GM12878 (cell line): ENCODE results near the gene GPC5.

Experiments
- EGR1 ChIP-seq, 2 experiments: IDR thresholded peaks; 1 replicate in 1 of 2; 2 replicates in 1 of 2; pipeline ENCODE4 v1.6.1; 2011 to 2012; ENCODE audit warnings: low read depth in 2 of 2, low read length in 2 of 2, borderline replicate concordance in 1 of 2, mild to moderate bottlenecking in 1 of 2, moderate library complexity in 1 of 2
- POU2F2 ChIP-seq: IDR thresholded peaks from 3 replicates; pipeline ENCODE4 v1.6.1; 2011; ENCODE audit warnings: low read depth, mild to moderate bottlenecking, low read length, borderline replicate concordance
- REST ChIP-seq: IDR thresholded peaks from 2 replicates; pipeline ENCODE4 v1.6.1; 2012; ENCODE audit warnings: mild to moderate bottlenecking, low read depth, low read length
- SPI1 ChIP-seq: IDR thresholded peaks from 2 replicates; pipeline ENCODE4 v1.6.1; 2011; ENCODE audit warnings: low read depth, mild to moderate bottlenecking, low read length, moderate library complexity, borderline replicate concordance; ENCODE audit not compliant: insufficient read depth

DNA sequence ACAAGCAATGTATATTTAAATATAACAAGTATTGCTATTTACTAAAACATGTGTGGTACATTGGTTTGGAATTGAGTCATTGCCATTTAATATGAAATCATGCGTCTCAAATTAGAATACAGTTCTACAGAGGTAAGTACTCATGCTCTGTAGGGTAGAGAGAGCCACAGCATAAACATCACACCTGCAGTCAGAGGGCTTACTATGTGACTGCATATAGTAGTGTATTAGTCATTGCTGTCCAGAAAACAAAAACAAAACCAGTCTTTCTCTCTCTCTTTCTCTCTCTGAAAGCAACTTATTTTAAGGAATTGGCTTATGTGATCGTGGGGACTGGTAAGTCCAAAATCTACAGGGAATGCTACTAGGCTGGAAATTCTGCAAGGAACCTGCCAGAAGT is 370.3 kb downstream of the GPC5 start:
- TF ChIP-seq EGR1 (IDR thresholded peaks at IDR 0.05; ENCODE audit: borderline replicate concordance in 1 of 2, low read depth in 2 of 2, low read length in 2 of 2) (no peak), SPI1 (no peak), POU2F2 (no peak), REST (no peak)
